Upper lobe of left lung (tissue), 4 donors: ENCODE data around the gene ST6GALNAC3.

Experiments
- CTCF ChIP-seq, 6 experiments: fragments of 450-650 bp in 4 of 6; fragments of 200-600 bp in 2 of 6; sonication (generic) in 2 of 6; IDR thresholded peaks; one replicate each; pipeline ENCODE4 v1.5.1; 2016 to 2019; ENCODE audit warnings: antibody characterized with exemption in 6 of 6
- POLR2A ChIP-seq, 4 donors: fragments of 450-650 bp; IDR thresholded peaks; one replicate each; pipeline ENCODE4 v1.5.1; 2016 to 2017; ENCODE audit warnings: antibody characterized with exemption in 4 of 4, mild to moderate bottlenecking in 2 of 4

- TF ChIP-seq POLR2A (IDR thresholded peaks at IDR 0.05) (no peak), CTCF (IDR thresholded peaks at IDR 0.05) (peak; percentile 79 to 84 (median 82))
Observed at GRCh38 chr1:76330991-76331603, 256.6 kb downstream of the ST6GALNAC3 start.
